ENCODE data around the gene AIM2.
"Not testable (repeated sequence)": the region's sequence is repeated elsewhere in the genome, so short reads cannot be mapped to it uniquely, and the experiment has no call there.

The AIM2 gene, protein sequence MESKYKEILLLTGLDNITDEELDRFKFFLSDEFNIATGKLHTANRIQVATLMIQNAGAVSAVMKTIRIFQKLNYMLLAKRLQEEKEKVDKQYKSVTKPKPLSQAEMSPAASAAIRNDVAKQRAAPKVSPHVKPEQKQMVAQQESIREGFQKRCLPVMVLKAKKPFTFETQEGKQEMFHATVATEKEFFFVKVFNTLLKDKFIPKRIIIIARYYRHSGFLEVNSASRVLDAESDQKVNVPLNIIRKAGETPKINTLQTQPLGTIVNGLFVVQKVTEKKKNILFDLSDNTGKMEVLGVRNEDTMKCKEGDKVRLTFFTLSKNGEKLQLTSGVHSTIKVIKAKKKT

DNA sequence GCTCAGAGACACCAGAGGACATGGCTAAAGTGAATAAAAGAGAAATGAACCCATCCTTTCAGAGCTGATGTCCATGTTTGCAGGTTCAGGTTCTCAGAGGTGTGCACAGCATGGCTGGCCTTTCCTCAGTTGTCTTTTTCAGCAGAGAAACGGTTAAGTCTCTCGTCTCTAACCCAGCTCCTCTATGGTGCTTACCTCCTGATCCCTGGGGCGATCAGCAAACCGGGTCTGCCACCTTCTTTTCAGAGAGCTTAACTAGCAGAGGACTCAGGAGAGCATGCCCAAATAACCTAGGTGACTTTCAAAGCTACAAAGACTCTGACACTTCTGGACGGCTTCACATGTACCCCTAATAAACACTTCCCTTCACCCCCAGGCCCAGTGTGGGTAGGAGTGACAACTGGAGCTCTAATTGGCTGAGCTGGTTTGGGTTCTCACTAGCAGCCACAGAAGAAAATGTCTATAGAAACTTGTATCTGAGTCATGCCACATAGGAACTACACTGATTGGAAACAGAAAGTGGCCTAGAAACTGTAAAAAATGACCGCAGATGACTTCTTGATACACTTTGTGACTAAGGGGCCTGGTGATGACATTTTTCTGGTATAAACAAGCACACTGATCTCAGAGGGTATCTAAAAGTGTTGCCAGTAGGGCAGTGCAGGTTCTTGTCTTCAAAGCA is at the start of gene AIM2:
AIM2 (minus strand) TSS at position 329 of the 682 bp plus-strand sequence. CDS start 3,267 bp downstream, outside the sequence.
- DNase-seq (ENCODE audit: low spot score) = no peak

DNA sequence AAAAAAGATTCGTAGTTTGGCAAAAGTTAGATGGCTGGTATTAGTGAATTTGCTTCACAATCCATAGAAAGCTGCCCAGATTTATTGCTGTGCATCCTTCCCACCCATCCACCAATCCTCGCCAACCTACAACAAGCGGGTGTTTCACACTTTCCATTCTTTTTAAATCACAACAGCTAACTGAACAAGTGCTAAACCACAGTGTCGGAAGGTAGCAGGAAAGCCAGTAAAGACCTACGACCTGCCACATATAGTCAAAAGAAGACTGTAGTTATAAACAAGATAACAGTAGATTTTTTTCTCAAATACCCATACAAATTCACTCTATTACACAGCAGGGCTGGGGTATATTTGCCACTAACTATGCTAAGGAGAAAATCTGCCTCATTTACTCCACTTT is 47.0 kb upstream of the AIM2 start:
- no peak for DNase-seq (ENCODE audit: low spot score)

DNA sequence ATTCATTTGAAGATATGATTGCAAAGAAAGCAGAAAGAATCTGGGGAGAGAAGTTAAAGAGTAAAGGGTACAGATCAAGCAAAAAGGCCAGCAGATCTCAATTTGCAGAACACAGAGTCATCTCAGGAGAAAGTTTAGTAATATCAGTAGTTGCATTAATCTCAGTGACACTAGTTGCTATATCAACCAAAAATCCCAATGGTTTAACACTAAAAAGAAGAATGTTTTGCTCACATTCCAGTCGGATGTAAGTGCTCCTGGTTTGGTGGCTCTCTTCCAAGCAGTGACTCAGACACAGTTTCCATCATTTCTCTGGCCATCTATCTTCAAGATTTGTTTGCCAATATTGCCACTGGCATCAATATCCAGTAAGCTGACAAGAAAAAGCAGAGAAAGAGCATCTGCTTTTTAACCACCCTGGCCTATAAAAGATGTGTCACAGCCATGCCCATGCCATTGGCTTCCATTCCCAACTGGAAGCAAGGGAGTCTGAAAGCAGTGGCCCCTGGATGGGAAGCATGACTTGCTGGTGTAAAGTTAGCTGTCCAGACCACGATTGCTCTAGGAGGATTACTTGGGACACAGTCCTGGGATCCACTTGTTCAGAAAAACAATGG is 45.5 kb upstream of the AIM2 start:
- no peak for DNase-seq (ENCODE audit: low spot score)

DNA sequence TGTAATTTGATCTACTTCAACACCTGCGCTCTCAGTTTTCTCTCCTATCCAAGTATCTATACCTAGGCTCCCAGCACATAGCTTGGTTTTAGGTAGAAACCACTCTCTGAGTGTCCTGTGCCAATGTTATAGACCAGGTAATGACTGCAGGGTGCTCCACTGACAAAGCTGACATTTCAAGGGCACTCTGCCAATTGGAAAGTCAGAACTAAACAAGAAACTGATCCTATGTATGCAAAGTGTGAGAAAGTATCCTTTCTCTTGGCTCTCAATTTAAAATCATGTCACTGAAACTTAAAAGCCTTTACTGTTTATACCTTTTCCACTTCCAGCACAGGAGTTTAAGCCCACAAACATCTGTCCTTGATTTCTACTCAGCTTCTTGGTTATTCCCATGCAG is 45.0 kb upstream of the AIM2 start:
- DNase-seq (ENCODE audit: low spot score) = no peak

DNA sequence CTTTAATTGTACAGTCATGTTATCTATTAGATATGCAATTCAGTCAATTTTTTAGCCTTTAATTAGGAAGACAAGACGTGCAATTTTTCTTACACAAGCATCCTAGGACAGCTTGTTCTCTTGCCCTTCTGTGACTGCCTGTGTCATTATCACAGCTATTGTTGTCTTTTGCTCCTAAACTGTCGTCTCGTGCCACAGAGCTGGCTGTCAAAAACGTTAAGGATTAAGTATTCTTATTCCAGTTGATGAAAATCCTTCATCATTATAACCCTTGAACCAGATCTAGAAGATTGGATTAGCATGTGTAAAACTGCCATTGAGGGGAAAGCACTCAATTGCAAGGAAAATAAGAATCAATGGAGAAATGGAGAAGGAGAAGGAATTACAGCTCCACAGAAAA is 43.8 kb upstream of the AIM2 start:
- DNase-seq (ENCODE audit: low spot score) = no peak

DNA sequence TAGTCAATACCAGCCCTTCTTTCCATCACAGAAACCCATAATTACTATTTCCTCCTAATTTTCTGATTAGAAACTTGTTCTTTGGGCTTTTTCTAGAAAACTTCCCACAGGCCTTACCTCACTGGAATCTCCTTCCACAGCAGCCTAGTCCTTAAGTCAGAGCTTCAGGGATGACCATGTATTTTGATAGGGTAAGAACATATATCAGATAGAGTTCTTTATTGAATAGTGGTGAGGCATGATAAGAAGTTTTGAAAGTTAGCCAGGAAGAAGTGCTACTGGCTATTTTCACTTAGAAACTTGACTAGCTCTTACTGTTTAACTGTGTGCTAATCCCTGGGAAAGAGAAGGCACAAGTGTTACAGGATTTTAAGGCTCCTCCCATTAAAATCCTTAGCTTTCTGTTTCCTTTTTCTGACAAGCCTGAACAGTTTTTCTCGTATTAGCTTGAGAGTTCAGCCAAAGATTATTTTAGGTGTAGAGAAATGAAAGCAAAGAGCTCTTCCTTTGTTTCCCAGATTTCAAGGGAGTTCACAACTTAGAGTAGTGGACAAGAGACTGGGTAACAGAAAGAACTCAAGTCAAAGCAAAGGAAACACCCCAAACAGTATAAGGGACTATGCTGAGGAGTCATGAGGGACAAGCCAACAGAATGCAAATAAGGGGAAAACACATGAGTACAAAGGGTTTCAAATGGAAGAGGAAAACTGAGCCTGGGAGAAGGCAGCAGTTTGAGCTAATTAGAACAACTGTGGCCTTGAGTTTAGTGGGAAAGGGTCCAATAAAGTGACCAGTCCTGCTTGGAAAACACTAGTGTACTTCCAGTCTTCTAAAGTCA is 37.2 kb upstream of the AIM2 start:
- DNase-seq (ENCODE audit: low spot score) = no peak

DNA sequence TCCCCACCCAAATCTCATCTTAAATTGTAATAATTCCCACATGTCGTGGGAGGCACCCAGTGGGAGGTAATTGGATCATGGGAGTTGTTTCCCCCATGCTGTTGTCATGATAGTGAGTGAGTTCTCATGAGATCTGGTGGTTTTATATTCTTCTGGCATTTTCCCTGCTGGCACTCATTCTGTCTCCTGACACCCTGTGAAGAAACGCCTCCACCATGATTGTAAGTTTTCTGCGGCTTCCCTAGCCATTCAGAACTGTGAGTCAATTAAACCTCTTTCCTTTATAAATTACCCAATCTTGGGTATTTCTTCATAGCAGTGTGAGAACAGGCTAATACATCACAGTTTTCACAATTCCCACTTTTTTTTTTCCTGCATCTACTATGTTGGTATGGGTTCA is 26.5 kb upstream of the AIM2 start:
- DNase-seq (ENCODE audit: low spot score) = not testable (repeated sequence)

DNA sequence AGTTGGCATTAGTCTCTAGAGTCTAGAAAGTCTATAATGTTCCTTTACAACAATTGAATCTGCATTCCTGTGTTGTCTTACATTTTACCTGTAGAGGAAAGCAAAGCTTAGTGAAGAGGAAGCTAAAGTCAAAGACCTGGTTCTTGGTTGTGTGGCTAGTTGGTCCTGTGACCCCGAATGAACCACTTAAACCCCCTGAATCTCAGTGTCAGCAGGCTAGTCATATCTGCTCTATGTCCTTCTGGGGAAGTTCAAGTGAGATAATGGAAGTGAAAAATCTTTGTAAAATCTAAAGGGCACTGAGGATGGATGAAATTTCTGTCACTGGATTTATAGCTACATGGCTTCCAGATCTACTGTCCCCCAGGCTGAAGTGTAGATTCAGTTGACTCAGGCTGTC is 24.0 kb upstream of the AIM2 start:
- DNase-seq (ENCODE audit: low spot score) = no peak

DNA sequence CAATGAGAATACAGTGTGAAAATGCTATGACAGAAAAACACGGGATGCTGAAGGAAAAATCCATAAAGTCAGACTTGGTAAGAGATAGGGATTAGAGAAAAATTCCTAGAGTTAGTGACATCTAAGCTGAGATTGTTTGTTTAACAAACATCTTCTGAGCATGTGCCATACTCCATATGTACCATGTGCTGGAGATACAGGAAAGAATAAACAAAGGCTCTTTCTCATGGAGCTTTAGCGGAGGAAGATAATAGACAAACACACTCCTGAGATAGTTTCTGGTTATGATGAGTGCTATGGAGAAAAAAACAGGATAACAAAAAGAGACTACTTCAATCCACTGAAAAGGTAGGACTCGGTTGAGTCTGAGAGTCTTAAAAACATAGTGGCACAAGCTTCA is 22.0 kb upstream of the AIM2 start:
- no peak for DNase-seq (ENCODE audit: low spot score)

DNA sequence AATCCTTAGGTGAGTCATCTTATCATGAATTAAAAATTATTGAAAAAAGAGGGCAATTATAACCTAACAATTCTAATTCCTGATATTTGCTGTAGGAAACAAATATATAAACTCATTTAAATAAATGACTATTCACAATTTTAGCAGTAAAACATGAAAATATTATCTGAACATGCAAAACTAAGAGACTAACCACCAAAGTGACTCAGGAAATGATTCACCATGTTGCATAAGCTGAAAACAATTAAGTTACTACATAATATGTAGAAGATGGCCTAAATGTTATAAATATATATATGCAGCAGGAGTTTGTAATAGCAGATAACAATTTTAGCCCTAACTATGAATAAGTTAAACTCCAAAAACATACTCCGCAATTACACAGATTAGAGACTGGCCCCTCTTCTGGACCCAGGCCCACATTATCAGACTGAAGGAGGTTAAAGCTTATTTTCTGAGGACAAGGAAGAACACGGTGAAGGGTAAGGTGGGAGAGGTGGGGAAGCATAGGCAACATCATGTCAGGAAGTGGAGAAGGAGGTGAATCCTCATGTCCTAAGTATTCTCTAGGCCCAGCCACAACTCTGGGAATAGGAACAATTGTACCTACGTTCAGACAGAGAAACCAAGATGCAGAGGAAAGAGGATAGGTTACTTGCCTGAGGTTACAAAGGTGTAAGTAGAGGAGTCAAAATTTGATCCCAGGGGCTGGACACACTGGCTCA is 15.6 kb upstream of the AIM2 start:
- no peak for DNase-seq (ENCODE audit: low spot score)

DNA sequence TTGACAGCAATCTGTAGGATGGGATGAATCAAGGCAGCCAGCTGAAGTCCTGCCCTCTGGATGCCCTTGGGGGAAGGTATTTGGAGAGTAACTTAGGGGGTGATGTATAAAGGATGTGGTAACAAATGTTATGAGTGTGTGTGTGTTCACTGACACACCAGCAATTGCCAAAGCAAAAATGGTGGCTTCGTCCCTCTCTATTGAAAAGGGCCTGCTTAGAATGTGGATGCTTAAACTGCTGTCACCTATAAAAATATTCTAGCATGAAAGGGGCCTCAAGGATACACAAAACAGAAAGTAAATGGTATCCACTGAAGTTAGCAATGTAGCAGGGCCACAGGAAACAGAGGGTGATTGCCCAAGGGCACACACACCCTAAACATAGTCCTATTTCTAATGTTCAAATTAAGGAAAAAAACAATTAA is 15.1 kb upstream of the AIM2 start:
- no peak for DNase-seq (ENCODE audit: low spot score)

DNA sequence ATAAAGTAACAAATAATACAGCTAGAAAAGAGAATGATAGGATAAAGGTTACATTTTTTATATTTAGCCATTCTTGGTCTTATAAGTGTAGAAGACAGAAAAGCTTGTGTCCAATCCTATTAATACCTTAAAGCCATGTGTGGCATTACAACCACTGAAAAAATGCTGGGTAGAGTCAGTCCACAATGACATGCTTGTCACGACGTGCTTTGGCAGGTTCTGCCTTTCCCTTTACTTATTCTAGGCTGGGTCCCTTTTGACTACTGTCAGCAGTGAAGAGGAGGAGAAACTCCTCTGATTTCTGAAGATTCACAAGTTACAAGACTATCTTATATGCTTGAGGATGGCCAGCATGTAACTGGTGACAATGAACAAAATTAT is 14.6 kb upstream of the AIM2 start:
- DNase-seq (ENCODE audit: low spot score) = no peak

DNA sequence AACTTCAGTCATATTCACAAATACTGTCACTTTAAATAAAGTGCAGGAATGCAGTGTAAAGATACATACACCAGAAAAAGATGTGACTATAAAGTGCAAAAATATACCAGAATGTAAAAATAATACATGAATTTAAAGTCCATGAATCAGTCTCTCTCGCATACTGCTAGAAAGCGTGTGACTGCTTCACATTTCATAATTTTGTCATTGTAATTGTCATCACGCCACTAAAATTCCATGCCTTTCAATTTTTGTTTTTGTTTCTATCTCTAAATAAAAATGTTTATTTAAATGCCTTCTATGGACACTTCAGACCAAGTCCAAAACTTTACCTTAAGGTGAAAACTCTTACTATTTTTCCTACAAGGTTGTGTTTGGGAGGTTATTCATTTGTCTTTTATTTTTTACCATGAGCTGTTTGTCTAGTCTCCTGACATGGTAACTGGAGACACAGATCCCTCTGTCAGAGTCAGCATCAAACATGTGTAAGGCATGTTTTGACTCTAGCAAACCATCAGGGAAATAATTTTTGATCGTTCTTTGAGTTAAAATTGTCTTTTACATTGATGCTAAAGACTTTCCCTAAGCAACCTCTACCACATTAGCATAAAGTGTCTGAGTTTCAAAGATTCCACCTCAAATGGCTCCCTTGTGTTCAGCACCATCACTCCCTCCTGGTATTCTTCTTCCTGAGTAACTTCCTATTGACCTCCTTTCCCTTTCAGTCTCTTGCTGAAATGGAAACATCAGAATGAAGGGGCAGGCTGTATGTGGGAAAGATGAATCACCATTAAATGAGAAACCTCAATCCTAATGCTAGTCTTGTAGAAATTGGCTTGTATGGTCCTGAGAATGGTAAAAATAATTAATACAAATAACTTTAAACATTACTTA is 14.0 kb upstream of the AIM2 start:
- DNase-seq (ENCODE audit: low spot score) = no peak

DNA sequence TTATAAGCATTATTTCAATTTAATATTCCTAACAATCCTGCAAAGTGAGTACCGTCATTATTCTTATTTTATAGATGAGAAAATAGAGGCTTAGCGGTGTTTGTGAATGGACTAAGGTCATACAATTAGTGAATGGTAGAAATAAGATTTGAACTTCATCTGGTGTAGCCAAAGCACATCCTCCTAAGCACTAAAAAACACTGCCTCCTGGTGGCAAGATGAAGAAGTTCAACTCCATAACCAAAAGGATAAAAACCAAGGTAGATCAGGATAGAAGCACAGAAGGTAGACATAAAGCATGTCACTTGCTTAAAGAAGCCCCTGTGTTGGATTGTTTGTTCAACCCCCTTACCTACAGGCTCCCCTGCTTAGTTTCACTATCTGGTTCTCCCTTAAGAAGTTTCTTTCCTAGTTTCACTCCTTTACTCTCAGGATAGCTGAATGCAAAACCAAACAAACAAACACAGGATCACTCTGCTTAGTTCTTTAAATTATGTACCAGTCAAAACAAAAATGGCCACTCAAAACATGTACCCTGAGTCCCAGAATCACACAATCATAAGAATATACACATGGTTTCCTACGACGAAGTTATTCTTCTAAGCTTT is 12.7 kb upstream of the AIM2 start:
- DNase-seq (ENCODE audit: low spot score) = no peak

DNA sequence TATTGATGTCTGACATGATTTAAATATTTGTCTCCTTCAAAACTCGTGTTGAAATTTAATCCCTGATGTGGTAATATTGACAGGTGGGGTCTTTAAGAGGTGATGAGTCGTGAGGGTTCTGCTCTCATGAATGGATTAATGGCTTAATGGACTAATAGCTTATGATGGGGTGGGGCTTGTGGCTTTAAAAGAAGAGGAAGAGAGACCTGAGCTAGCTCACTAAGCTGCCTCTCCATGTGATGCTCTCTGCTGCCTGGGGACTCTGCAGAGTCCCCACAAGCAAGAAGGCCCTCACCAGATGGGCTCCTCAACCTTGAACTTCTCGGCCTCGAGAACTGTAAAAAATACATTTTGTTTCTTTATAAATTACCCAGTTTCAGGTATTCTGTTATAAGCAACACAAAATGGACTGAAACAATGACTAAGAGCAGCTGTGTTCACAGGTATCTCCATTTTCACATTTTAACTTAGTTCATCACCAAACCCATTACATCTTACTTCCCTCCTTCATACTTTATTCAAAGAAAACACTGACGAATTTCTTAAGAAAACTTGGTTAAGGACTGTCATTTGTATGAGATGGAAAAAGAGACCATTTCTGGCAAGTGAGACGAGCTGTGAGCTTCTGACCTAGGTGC is 12.1 kb upstream of the AIM2 start:
- no peak for DNase-seq (ENCODE audit: low spot score)

DNA sequence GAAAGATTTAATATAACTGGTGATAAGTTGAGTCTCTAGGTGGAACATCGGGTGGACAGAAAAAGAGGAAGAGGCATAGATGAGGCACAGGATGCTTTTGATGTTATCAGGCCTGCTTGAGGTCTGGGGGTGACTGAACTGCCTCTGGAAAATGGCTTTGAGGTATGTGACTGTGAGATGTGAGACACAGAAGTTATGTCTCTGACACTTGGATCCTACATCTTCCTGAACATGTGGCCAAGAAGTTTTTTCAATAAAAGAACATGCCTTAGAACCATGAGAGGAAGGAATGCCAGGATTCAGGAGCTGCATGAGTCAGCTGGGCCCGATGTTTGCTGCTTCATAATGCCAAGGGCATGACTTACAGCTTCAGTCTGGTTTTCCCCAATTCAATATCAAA is 11.5 kb upstream of the AIM2 start:
- no peak for DNase-seq (ENCODE audit: low spot score)

DNA sequence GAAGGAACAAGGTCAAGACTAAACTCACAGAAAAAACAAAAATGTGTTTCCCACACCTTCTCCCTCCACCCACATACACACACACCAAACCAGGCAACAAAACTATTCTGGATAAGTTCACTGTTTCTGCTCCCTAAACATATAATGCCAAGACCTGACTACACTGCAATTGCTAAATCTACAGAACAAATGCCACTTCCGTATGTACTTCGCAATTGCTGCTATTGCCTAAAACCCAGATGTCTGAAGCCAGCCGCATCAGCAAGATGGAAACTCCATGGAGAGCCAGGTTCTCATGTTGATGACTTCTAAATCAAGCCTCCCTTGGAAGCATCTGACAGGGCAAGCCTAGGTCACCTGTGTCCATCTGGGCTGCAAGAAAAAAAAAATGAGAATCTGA is 8.3 kb upstream of the AIM2 start:
- DNase-seq (ENCODE audit: low spot score) = no peak

DNA sequence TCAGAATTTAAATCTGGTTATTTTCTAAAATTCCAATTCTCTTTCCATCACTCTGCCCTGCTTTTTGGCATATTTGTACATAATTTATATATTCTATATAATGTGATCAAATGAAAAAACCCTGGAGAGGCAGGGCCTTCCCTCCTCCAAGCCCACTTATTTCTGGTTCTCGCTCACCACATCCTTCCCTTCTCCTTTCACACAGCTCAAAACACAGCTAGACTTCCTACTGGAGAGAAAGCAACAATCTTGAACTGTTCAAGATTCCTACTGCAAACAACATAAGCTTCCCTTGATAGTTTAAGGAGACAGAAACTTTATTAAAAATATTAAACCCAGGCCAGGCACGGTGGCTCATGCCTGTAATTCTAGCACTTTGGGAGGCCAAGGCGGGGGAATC is 7.6 kb upstream of the AIM2 start:
- DNase-seq (ENCODE audit: low spot score) = no peak

DNA sequence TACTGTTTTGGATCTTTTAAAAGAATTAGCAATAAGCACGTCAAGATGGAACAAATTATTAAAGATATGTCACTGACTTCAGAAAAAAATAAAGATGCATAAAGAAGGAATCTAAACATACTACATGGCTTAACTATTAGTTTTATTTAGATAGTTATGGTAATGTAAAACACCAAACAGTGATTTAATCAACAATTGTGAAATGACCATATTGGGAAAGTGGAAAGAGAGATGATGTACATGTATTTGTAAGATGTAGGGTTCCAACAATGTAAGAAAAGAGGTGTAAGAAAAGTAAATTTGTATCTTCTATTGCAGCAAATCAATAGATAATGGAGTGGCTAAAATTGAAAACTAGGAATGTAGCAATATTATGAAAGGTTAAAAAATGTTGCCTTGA is 6.4 kb upstream of the AIM2 start:
- no peak for DNase-seq (ENCODE audit: low spot score)

DNA sequence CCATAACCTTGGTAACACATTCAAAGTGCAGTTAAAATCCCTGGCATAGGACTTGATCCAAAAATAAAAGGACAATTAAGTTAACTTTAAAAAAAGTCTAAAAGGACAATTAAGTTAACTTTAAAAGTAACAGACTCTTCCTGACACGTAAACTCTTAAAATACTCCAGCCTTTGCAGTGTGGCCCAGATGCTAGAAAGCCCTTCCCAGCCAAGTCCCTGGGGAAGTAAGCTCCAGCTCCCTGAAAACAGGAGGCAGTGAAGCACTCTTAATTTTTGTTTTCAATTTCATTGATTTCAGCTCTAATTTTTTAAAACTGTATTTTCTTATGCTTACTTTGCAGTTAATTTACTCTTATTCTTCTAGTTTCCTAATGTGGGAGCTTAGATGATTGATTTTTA is 5.1 kb upstream of the AIM2 start:
- no peak for DNase-seq (ENCODE audit: low spot score)
